Epidermal melanocyte (primary cell): ENCODE measurements around the gene FGFR3.

Source experiments
- DNase-seq: peaks from one replicate; pipeline ENCODE4 v3.0.0; 2011; ENCODE audit warnings: low spot score; ENCODE audit not compliant: insufficient read length

Gene FGFR3

GRCh38 chr4:1769692-1770091 lies 23.4 kb upstream of the FGFR3 start:
- no peak for DNase-seq

GRCh38 chr4:1770245-1770644 lies 22.8 kb upstream of the FGFR3 start:
- no peak for DNase-seq

- no peak for DNase-seq
Observed at GRCh38 chr4:1770791-1771231, 22.3 kb upstream of the FGFR3 start.

DNA sequence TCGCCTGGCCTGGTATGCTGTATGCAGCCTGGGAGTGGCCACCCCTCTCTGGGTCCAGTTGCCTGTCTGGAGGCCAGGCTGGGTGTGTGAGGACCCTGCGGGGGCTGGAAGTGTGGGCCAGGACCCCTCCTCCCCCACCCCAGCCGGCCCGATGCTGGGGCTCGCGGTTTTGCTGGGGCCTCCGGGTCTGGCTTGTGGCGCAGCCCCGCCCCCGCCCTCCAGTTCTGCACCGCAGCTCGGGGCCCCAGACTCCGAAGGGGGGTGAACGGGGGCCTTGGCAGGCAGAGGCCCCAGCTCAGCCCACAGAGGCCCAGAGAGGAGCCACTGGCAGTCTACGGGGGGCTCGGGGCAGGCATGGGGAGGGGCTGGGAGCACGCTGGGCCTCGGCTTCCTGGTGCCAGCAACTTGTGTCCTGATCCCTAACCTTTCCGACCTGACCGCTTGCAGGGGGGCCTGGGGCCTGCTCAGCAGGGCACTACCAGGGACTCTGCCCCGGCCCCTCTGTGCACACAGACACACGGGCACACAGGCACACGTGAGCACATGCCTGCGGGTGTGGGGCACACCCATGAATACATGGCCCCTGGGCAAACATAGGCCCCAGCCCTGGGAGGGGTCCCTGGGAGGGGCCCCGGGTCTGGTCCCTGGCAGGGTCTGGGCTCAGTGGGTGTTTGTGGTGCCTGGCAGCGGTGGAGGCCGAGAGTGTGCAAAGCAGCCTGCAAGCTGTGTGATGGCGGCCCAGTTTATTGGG lies 21.4 kb upstream of the FGFR3 start:
- no peak for DNase-seq

DNA sequence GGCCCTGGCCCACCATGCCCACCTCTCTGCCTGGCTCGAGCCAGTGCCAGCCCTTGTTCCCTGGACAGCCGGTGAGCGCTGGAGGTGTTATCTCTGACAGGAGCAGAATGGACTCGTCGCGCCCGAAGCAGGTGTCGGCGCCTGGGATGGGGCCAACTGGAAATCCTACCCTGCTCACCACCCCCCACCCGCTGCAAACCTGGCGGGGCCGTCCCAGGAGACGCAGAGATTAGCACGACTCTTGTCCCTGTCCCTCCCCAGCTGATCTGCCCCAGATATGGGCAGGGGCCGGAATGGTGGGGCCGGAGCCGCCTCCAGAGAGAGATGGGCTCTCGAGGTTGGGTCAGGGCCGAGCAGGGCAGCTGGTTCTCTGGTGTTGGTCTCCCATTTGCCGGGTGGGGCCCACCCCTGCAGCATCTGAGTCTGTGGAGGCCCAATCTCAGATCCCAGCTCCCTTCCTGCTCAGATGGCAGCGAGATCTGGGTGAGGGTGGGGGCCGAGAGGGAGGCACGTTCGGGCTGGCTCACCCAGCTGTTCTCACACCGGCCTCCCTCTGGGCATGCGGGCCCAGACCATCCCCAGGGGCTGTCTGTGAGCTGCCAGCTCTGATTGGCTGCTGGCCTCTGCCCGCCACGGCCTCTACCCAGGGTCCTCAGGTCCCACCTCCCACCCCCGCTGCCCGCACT lies 20.1 kb upstream of the FGFR3 start:
- DNase-seq, result no peak

GRCh38 chr4:1773754-1774153 lies 19.3 kb upstream of the FGFR3 start:
- no peak for DNase-seq

GRCh38 chr4:1775731-1776500 lies 17.2 kb upstream of the FGFR3 start:
- no peak for DNase-seq

DNA sequence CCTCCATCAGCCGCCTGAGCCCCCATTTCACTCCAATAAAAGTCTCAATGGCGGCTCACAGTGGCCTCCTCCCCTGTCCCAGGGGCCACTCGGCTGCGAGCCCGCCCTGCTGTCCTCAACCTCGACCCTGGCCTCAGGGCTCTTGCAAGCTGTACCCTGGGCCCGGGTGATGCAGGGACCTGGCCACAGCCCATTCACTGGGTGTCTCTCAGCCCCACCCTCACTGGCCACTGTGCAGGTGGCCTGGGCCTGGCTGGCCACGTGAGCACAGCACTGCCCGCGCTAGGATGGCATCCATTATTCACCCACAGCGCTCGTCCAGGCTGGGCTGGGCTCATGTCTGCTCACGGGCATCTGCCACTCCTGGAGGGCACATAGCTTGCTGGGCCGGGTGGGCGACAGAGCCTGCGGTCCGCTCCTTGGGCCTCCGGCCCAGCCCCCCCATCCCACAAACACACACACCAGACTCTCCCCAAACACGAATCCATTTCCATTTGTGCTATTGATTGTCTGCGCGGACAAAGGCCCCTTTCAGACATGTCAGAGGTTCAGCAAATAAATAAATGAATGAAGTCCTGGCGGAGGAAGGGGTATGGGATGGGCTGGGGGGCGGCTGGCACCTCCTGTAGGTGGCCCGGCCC lies 16.5 kb upstream of the FGFR3 start:
- DNase-seq, result no peak

DNA sequence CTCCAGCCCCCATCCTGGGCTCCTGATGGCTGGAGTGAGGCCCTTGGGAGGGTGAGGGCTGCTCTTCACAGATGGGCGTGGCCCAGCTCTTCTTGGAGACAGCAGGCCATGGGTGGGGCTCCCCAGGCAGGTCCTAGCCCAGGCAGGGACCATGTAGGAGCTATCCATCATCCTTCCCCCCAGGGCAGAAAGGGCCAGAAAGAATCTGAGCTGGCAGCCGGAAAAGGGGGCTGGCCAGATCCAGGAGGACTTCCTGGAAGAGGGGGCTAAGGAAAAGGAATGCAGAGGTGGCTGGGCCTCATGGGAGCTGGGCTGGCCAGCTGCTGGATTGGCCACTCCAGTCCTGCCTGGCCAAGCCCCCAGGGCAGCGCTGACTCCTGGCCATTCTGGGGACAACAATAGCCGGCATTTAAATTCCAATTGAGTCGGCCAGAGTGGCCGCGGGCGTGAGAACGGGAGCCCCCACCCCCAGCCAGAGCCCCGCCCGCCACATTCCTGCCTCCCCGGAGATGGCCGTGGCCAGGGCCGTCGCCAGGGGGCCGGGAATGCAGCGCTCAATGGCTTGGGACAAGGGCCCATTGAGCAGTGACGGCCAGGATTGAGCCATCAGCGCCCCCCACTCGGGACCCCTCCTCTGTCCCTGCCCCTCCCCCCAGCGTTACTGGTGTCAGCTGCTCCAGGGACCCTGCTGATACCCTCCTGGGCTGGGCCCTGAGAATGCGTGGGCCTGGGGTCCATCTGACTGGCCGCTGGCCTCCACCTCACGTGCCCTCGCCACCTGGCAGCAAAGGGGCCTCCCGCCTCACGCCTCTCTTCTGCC lies 15.1 kb upstream of the FGFR3 start:
- peak; percentile 81 for DNase-seq

- DNase-seq, result no peak
Observed at GRCh38 chr4:1778642-1779392, 14.3 kb upstream of the FGFR3 start.

GRCh38 chr4:1779588-1780382 lies 13.3 kb upstream of the FGFR3 start:
- no peak for DNase-seq

DNA sequence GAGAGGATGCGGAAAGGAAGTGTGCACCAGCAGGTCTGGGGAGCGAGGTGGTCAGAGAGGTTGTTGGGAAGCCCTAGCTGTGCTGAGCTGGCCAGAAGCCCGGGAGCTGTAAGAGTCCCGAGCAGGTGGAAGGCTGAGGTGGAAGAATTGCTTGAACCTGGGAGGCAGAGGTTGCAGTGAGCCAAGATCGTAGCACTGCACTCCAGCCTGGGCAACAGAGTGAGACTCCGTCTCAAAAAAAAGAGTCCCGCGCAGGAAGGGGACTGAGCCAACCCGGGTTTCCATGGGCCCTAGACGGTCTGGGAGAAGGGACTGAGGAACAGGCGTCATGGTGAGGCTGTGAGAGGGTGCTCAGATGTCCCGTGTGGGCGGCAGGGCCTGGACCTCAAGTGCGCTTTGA lies 12.7 kb upstream of the FGFR3 start:
- no peak for DNase-seq

- no peak for DNase-seq
Observed at GRCh38 chr4:1783015-1783414, 10.1 kb upstream of the FGFR3 start.

- no peak for DNase-seq
Observed at GRCh38 chr4:1783970-1784369, 9.1 kb upstream of the FGFR3 start.

GRCh38 chr4:1784395-1784788 lies 8.7 kb upstream of the FGFR3 start:
- DNase-seq, result no peak

DNA sequence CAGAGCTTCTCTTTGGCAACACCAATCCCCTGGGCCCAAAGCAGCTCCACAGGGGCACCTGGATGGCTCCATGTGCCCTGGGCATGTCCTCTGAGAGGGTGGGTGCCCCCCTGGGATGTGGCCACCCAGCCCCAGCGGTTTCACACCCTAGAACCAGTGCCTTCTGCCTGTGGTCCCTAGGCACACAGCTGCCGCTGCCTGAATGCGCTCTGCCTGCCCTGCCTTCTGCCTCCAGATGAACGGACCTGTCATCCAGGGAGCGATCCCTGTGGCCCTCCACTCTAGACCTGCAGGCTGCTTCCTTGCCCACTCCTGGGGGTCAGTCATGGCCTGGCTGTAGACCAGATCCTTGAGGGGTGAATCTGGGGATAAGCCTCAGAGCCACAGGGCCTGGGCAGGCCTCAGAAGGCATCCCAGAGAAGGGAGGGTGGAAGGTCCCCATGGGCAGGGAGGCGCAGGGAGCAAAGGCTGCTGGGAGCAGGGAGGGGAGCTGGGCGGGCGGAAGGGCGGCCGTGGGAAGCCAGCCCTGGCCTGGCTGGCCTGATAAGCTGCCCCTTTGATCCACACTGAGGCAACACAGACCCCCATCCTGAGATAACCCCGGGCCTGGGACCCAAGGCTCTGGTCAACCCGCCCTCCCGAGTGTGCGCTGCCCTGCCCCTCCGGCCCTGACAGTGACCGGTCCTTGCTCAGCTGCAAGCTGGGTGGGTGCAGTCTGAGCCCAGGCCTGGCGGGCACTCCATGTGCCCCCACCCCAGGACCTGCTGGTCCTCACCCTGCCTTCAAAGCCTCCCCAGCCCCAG lies 8.1 kb upstream of the FGFR3 start:
- no peak for DNase-seq

DNA sequence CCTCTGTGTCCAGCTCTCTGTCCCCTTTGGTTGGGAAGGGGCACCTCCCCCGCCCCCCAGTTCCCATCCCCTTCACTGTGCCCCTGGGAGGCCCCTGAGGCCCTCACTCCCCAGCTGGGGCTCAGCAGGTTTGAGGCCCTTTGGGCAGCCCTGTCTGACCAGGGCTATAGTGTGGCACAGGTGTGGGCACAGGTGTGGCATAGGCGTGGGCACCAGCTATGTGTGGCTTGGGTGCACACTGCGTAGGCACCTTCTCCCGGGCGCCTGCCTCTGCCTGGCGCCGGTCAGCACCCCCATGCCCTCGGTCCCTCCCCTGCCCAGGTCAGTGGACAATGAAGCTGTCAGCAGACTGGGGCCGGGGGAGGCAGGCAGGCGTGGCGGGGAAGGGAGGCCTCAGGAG lies 7.5 kb upstream of the FGFR3 start:
- no peak for DNase-seq

DNA sequence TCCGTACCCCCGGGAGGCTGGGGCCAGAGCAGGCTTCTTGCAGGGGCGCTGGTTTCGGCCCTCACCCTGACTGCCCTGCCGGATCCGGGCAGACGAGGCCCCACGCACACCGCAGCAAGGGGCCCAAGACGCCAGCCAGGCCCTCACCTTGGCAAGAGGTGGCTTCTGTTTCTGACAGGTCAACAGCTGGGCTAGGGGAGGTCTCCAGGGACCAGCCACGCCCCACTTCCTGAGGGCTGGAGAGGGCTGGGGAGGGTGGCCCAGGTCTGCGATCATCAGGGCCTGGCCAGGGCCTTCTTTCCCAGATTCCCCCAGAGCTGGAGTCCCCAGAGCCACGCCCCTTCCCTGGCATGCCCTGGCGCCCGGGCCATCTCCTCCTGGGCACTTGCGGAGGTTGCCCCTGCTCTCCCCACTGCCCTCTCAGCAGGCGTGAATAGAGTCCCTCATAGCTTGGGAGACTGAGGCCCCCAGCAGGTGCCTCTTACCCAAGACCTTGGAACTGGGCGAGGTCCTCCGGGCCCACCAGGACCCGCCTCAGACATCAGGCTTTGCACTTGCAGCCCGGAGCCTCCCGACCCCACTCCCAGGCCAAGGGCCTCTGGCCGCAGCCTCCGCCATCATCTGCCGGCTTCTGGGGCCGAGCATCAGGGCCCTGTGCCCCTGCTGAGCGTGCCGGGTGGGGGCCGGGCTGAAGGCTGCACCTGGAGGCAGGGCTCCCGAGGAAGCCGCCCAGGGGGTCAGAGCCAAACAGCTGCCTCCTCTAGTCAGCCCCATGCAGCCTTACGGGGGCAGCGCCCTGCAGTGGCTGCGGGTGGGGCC lies 6.3 kb upstream of the FGFR3 start:
- DNase-seq, result no peak
